ENCODE results near the gene KMT2E.

The KMT2E gene

DNA sequence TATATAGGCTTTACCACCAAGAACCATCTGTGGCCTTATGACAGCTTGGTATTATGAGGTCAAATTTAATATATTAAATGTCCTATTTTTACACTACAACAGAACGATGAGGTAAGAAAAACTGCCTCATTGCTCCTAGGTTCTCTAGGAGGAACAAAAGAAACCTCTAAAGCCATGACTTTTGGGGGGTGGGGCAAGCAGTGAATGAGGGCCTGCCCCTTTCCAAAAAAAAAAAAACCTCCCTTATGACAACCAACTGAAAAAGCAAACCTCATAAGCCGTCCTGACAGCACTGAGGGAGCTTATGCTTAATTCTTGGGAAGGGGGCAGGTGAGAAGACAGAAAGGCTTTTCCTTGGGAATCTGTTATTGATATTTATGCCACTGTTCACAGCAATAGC lies 116.6 kb downstream of the KMT2E start:
- no peak for DNase-seq (ENCODE audit: low spot score)

- no peak for DNase-seq (ENCODE audit: low spot score)
Observed at GRCh38 chr7:105131033-105131656, 117.1 kb downstream of the KMT2E start.

DNA sequence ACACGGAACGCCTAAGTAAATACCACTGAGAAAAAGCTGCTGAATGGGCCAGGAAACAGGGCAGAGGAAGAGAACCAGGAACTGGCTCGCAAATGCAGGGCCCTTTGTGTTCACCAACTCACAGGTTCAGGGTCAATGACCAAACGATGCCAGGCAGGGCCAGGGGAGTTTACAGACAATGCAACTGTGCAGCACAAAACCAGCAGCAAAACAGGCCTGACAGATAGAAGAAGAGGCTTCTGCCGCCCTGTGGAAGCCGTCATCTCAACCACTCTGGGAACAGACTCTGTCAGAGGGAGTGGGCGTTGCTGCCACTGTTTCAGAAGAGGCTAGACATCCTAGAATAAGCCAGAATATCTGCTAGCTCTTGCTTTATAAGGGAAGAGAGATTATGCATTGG lies 117.9 kb downstream of the KMT2E start:
- DNase-seq (ENCODE audit: low spot score) = no peak

GRCh38 chr7:105132335-105132734 lies 118.3 kb downstream of the KMT2E start:
- DNase-seq (ENCODE audit: low spot score) = no peak

GRCh38 chr7:105132835-105133234 lies 118.8 kb downstream of the KMT2E start:
- DNase-seq (ENCODE audit: low spot score) = no peak

GRCh38 chr7:105133358-105133757 lies 119.4 kb downstream of the KMT2E start:
- DNase-seq (ENCODE audit: low spot score) = no peak

DNA sequence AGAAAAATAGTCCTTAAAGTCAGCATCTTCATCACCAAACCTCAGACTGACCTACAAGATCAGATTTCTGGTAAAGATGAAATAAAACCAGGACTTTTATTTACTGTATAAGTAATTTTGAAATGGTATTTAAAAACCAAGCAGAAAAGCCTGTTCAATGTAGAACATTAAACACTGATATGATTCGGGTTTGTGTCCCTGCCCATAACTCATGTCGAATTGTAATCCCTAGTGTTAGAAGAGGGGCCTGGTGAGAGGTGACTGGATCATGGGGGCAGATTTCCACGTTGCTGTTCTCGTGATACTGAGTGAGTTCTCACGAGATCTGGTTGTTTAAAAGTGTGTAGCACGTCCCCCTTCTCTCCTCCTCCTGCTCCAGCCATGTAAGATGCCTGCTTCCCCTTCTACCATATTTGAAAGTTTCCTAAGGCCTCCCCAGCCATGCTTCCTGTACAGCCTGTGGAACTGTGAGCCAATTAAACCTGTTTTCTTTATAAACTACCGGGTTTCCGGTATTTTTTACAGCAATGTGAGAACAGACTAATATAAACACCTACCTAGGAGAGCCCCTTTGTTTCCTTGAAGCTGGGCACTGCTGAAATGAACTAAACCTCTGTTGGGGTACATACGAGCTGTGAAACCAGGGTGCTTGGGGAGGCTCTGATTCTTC lies 120.1 kb downstream of the KMT2E start:
- DNase-seq (ENCODE audit: low spot score) = no peak

GRCh38 chr7:105136221-105136620 lies 122.2 kb downstream of the KMT2E start:
- peak; percentile 24 for DNase-seq (ENCODE audit: low spot score)

DNA sequence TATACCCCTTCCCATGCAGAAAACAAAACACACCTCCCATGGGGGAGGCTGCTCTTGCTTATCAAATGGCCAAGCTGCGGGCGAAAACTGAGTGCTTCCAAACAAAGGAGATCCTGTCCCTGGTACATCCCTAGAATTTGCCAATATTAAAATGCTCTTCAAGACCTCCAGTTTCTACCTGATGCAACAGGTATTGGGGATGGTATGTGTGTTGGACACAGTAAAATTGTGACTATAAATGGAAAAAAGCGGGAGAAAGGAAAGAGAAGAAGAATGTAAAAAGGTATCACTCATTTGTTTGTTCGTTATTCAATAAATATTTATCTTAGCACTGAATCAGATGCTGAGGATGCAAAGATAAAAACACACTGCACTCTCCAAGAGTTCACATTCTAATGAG lies 123.9 kb downstream of the KMT2E start:
- DNase-seq (ENCODE audit: low spot score) = no peak

DNA sequence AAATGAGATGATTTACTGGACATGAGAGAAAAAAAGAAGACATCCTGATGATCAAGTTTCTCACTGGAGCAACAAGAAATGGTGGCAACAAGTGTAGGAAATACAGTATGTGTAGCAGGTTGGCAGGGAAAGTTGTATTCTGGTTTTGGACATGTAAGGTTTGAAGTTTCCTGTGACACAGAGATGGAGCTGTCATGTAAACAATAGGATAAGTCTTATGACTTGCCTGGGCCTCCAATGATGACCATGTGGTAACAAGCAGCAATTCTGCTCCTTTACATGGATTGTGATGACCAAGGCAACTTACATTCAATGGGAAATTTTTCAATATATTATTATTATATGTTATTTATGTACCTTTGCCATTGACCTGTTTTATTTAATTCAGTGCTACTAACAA lies 125.4 kb downstream of the KMT2E start:
- no peak for DNase-seq (ENCODE audit: low spot score)

- DNase-seq (ENCODE audit: low spot score) = peak; percentile 70
Observed at GRCh38 chr7:105141068-105141467, 127.1 kb downstream of the KMT2E start.

DNA sequence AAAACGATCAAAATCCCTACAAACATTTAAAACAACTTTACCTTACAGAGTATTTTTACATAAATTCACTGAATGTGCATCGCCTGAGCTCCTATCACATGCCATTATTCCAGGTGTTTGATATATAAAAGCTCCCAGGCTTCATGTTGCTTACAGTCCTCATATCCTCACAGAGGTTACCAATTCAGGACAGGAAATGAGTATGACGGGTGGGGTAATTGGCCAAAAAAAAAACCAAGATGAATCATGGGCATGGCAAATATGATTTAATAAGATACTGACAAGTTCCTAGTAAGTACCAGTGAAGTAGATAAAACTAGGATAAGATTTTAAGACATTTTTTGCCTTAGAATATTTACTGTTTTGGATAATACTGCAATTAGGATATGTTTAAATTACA lies 135.8 kb downstream of the KMT2E start:
- DNase-seq (ENCODE audit: low spot score) = peak; percentile 62

DNA sequence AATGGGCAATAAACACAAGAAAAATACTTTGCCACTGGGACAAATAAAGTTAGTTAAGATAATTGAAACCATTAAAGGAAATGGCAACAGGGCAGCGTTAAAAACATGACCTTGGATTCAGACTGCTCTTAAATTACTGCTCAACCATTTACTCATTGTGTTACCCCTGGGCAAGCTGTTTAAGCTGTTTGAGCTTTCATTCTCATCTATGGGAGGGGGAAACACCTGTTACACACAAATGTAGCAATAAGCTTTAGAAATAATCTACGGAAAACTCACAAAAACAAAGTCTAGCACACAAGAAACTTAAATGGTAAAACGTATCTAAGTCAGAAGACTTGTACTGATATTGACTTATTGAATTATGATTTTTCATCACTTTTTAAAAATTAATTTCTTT lies 137.1 kb downstream of the KMT2E start:
- no peak for DNase-seq (ENCODE audit: low spot score)

GRCh38 chr7:105153531-105153930 lies 139.5 kb downstream of the KMT2E start:
- no peak for DNase-seq (ENCODE audit: low spot score)

DNA sequence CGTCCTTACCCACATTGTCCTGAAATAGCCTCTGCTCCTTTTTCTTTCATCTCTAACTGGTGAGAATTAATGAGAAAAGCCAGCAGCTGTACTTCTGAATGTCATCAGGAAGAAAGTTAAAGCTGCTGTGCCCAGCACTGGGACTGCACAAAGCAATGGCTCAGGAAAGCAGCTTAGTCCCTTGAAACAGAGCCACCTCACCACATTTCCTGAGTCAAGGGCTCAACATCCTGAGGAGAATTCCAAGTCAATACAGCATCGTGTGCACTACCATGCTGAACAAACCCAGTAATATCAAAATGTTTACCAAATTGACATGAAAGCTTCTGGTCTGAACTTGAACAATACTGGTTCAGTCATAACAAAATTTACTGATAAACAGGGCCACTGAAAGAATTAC lies 140.1 kb downstream of the KMT2E start:
- no peak for DNase-seq (ENCODE audit: low spot score)

GRCh38 chr7:105156731-105157130 lies 142.7 kb downstream of the KMT2E start:
- no peak for DNase-seq (ENCODE audit: low spot score)

DNA sequence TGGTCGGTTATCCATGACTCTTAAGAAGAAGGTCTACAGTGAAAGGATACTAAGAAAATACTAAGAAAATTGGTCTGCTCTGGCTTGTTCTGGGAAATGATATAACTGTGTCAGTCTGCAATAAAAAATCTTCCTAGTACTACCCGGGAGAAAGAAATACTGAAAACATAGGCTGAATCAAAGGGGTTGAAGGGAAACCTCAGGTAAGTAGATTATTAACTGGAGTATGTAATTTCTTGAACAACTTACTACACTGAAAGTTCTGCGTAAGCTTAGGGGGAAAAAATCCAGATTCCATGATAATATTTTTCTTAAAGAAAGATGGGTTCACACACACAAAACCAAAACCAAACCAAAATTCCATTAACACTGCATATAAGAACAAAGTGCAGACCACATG lies 143.3 kb downstream of the KMT2E start:
- no peak for DNase-seq (ENCODE audit: low spot score)

GRCh38 chr7:105161366-105161765 lies 147.4 kb downstream of the KMT2E start:
- no peak for DNase-seq (ENCODE audit: low spot score)
